Measurements from ENCODE around the gene PUS1.

DNA sequence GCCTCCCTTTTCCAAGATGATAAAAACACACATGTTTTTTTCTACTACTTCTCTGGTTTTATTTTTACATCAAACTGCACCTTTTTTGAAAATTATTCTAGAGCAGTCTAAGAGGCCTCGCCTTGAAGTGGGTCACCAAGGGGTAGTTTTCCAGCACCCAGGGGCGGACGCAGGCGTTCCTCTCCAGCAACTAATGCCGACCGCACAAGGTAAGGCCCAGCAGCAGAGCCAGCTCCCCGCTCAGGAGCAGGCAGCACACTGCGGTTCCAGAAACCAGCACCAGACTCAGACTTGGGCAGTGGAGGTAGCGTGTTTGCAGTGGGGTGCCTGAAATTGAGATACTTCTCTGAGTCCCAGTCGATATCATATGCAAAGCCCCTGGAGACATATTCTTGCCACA is 52.3 kb downstream of the PUS1 start:
- no peak for TF ChIP-seq POLR2A (IDR thresholded peaks at IDR 0.05; ENCODE audit: low read depth, low read length)
- TF ChIP-seq TAF1 (IDR thresholded peaks at IDR 0.05; ENCODE audit: borderline replicate concordance, low read depth, low read length), result no peak

Measured in GM12892 (cell line).